MM.1S (cell line): ENCODE data around the gene ASTN1.

Experiments
- DNase-seq: peaks from one replicate; pipeline ENCODE4 v3.0.0-alpha.2; 2015
- H2AFZ ChIP-seq: fragments of 300-600 bp; sonication (generic); 2 replicates; pipeline ENCODE4 v1.6.0; 2016; ENCODE audit warnings: antibody characterized with exemption, low read length
- H3F3A ChIP-seq: fragments of 300-600 bp; sonication (generic); 2 replicates; pipeline ENCODE4 v1.6.1; 2016; ENCODE audit warnings: mild to moderate bottlenecking, antibody characterized with exemption, low read length, moderate library complexity, mixed read lengths; ENCODE audit not compliant: insufficient read depth
- H3K27ac ChIP-seq: fragments of 300-600 bp; sonication (generic); 2 replicates; pipeline ENCODE4 v1.5.1; 2016; ENCODE audit warnings: mild to moderate bottlenecking, low read length
- H3K27me3 ChIP-seq: fragments of 300-600 bp; sonication (generic); replicated peaks from 2 replicates; pipeline ENCODE4 v1.6.0; 2016; ENCODE audit warnings: low read length; ENCODE audit not compliant: insufficient read depth
- H3K36me3 ChIP-seq: fragments of 300-600 bp; sonication (generic); replicated peaks from 2 replicates; pipeline ENCODE4 v1.6.1; 2016; ENCODE audit warnings: mild to moderate bottlenecking, low read length, mixed read lengths; ENCODE audit not compliant: insufficient read depth
- H3K4me1 ChIP-seq: fragments of 300-600 bp; sonication (generic); 2 replicates; pipeline ENCODE4 v1.6.1; 2016; ENCODE audit warnings: low read length, mixed read lengths
- H3K4me2 ChIP-seq: fragments of 300-600 bp; sonication (generic); 2 replicates; pipeline ENCODE4 v1.6.0; 2016; ENCODE audit warnings: low read depth, low read length
- H3K4me3 ChIP-seq: fragments of 300-600 bp; sonication (generic); 2 replicates; pipeline ENCODE4 v1.5.1; 2016; ENCODE audit warnings: low read length, mixed read lengths
- H3K79me2 ChIP-seq: fragments of 300-600 bp; sonication (generic); 2 replicates; pipeline ENCODE4 v1.6.1; 2016; ENCODE audit warnings: mixed run types, low read length, mixed read lengths
- H3K9ac ChIP-seq: fragments of 300-600 bp; sonication (generic); 2 replicates; pipeline ENCODE4 v1.6.1; 2016; ENCODE audit warnings: low read length, mixed read lengths
- H3K9me2 ChIP-seq: fragments of 300-600 bp; sonication (generic); replicated peaks from 2 replicates; pipeline ENCODE4 v1.6.1; 2016; ENCODE audit warnings: mild to moderate bottlenecking, low read length, mixed read lengths; ENCODE audit not compliant: insufficient read depth
- H3K9me3 ChIP-seq: fragments of 300-600 bp; sonication (generic); replicated peaks from 2 replicates; pipeline ENCODE4 v1.6.1; 2016; ENCODE audit warnings: mild to moderate bottlenecking, low read length, mixed read lengths; ENCODE audit not compliant: insufficient read depth
- H4K20me1 ChIP-seq: fragments of 300-600 bp; sonication (generic); 2 replicates; pipeline ENCODE4 v1.6.1; 2016; ENCODE audit warnings: mild to moderate bottlenecking, low read length, moderate library complexity, mixed read lengths; ENCODE audit not compliant: insufficient read depth
- EZH2 ChIP-seq: fragments of 300-600 bp; sonication (generic); optimal IDR thresholded peaks from 2 replicates; pipeline ENCODE3; 2017; ENCODE audit warnings: low read depth, mild to moderate bottlenecking, antibody characterized with exemption, low read length, mixed read lengths
- EZH2phosphoT487 ChIP-seq: fragments of 300-600 bp; sonication (generic); IDR thresholded peaks from 2 replicates; pipeline ENCODE4 v1.6.1; 2018; ENCODE audit warnings: antibody characterized with exemption, low read length
- TF ChIP-seq, protein P1 (sequence below): fragments of 300-600 bp; sonication (generic); IDR thresholded peaks from 2 replicates; pipeline ENCODE4 v1.5.1; 2016; ENCODE audit warnings: antibody characterized with exemption, low read length, mixed read lengths

ASTN1 gene

GRCh38 chr1:176853503-176853902 lies 311.0 kb downstream of the ASTN1 start:
- no peak overlapping the region for H3K4me3 ChIP-seq
- no peaks in the 10 kb centered on the region for H4K20me1 ChIP-seq
- no peaks in the 10 kb centered on the region for H3K9me2 ChIP-seq
- H3K36me3 ChIP-seq, result no peaks in the 10 kb centered on the region
- DNase-seq, result no peak
- no peak overlapping the region for H3K9ac ChIP-seq
- no peaks in the 10 kb centered on the region for H3K79me2 ChIP-seq
- H3F3A ChIP-seq, result no peaks in the 10 kb centered on the region
- H3K27ac ChIP-seq, result no peak overlapping the region
- H2AFZ ChIP-seq, result no peak overlapping the region
- no peak overlapping the region for H3K4me2 ChIP-seq
- H3K27me3 ChIP-seq, result no peaks in the 10 kb centered on the region
- no peak for TF ChIP-seq EZH2
- TF ChIP-seq, protein P1, sequence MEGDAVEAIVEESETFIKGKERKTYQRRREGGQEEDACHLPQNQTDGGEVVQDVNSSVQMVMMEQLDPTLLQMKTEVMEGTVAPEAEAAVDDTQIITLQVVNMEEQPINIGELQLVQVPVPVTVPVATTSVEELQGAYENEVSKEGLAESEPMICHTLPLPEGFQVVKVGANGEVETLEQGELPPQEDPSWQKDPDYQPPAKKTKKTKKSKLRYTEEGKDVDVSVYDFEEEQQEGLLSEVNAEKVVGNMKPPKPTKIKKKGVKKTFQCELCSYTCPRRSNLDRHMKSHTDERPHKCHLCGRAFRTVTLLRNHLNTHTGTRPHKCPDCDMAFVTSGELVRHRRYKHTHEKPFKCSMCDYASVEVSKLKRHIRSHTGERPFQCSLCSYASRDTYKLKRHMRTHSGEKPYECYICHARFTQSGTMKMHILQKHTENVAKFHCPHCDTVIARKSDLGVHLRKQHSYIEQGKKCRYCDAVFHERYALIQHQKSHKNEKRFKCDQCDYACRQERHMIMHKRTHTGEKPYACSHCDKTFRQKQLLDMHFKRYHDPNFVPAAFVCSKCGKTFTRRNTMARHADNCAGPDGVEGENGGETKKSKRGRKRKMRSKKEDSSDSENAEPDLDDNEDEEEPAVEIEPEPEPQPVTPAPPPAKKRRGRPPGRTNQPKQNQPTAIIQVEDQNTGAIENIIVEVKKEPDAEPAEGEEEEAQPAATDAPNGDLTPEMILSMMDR, result no peak
- TF ChIP-seq EZH2phosphoT487, result no peak
- no peaks in the 10 kb centered on the region for H3K9me3 ChIP-seq
- no peaks in the 10 kb centered on the region for H3K4me1 ChIP-seq

DNA sequence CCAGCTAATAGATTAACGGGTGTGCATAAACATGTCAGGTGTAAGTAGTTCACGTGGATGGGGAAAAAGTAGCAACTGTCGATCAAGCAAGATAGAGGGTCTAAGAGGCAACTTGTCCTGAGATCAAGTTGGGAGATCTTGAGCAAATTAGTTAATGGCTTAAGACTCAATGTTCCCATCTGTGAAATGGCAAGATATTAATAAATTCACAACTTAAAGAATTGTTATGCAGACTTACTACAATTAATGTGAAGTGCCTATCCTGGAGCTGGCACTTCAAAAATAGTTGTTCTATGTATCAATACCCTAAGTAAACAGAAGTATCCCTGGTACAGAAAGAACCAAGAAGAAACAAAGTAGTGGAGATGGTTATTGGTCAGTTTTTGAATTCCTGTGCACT lies 312.4 kb downstream of the ASTN1 start:
- Histone ChIP-seq H2AFZ (no peak overlapping the region), H3K9me3 (no peaks in the 10 kb centered on the region), H3K4me3 (no peak overlapping the region), H3K36me3 (no peaks in the 10 kb centered on the region), H3K4me2 (no peak overlapping the region), H3K27ac (no peak overlapping the region), H3K4me1 (no peaks in the 10 kb centered on the region), H3K9ac (no peak overlapping the region), H3K27me3 (no peaks in the 10 kb centered on the region), H3K79me2 (no peaks in the 10 kb centered on the region), H3K9me2 (no peaks in the 10 kb centered on the region), H4K20me1 (no peaks in the 10 kb centered on the region), H3F3A (no peaks in the 10 kb centered on the region)
- TF ChIP-seq EZH2phosphoT487 (no peak), EZH2 (no peak)
- TF ChIP-seq, protein P1, result no peak
- DNase-seq, result no peak

DNA sequence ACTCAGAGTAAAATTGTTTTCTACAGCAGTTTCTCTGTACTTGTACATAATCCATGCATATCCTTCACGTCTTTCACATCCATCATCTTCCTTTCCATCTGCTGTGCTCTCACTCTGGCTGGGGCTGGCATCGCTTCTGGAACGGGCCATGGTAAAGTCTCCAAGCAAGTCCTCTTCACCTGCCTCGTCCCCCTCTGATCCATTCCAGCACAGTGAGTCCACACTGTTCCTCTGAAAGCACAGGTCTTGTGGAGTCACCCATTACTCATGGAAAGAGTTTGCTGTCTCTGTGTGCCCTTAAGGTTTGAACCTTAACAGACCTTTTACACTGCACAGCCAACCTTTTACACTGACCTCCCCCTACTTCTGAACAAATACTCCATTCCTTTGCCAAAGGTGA lies 313.6 kb downstream of the ASTN1 start:
- no peaks in the 10 kb centered on the region for H3F3A ChIP-seq
- no peaks in the 10 kb centered on the region for H4K20me1 ChIP-seq
- H3K4me1 ChIP-seq, result no peaks in the 10 kb centered on the region
- no peaks in the 10 kb centered on the region for H3K27me3 ChIP-seq
- H3K9me2 ChIP-seq, result no peaks in the 10 kb centered on the region
- H3K79me2 ChIP-seq, result no peaks in the 10 kb centered on the region
- H3K4me3 ChIP-seq, result no peak overlapping the region
- H3K9me3 ChIP-seq, result no peaks in the 10 kb centered on the region
- no peaks in the 10 kb centered on the region for H3K36me3 ChIP-seq
- H3K4me2 ChIP-seq, result no peak overlapping the region
- no peak overlapping the region for H2AFZ ChIP-seq
- no peak for DNase-seq
- H3K27ac ChIP-seq, result no peak overlapping the region
- H3K9ac ChIP-seq, result no peak overlapping the region
- TF ChIP-seq, protein P1, result no peak
- no peak for TF ChIP-seq EZH2
- no peak for TF ChIP-seq EZH2phosphoT487

- no peak overlapping the region for H3K27ac ChIP-seq
- no peak overlapping the region for H3K4me3 ChIP-seq
- TF ChIP-seq EZH2 (no peak), EZH2phosphoT487 (no peak)
- TF ChIP-seq, protein P1, result no peak
- no peaks in the 10 kb centered on the region for H3K9me3 ChIP-seq
- no peaks in the 10 kb centered on the region for H4K20me1 ChIP-seq
- H3K79me2 ChIP-seq, result no peaks in the 10 kb centered on the region
- no peak overlapping the region for H3K4me2 ChIP-seq
- no peaks in the 10 kb centered on the region for H3K9me2 ChIP-seq
- H3K9ac ChIP-seq, result no peak overlapping the region
- no peaks in the 10 kb centered on the region for H3K36me3 ChIP-seq
- no peaks in the 10 kb centered on the region for H3F3A ChIP-seq
- H3K27me3 ChIP-seq, result no peaks in the 10 kb centered on the region
- H3K4me1 ChIP-seq, result no peaks in the 10 kb centered on the region
- no peak overlapping the region for H2AFZ ChIP-seq
- DNase-seq, result no peak
Measured at GRCh38 chr1:176849281-176849680, 315.2 kb downstream of the ASTN1 start.
